Frontal cortex (tissue), 4 donors: Measurements from ENCODE around the gene COX4I2. TPM values are rescaled to one million over a fixed set of nuclear protein-coding genes. Genes with fewer than 3 reads are reported as not detected.

Experiments used
- DNase-seq, 2 donors: peaks; one replicate each; pipeline ENCODE4 v3.0.0; 2012; ENCODE audit warnings: low spot score in 2 of 2
- FAIRE-seq: peaks from 2 replicates; lab custom pipeline; 2012; peaks lifted over from hg19 to GRCh38; lab: Jason Lieb, UNC
- total RNA-seq: library from RNA; depleted of rRNA; stranded (reverse); fragments of >200 nt; gene quantifications from one replicate; pipeline ENCODE4 v1.2.3, GENCODE V29; 2014
- donor health status: control.
- donor health status: control.
- donor health status: control.

The COX4I2 gene
- total RNA-seq, 1 donor from 2014 or later = 1.2 TPM

DNA sequence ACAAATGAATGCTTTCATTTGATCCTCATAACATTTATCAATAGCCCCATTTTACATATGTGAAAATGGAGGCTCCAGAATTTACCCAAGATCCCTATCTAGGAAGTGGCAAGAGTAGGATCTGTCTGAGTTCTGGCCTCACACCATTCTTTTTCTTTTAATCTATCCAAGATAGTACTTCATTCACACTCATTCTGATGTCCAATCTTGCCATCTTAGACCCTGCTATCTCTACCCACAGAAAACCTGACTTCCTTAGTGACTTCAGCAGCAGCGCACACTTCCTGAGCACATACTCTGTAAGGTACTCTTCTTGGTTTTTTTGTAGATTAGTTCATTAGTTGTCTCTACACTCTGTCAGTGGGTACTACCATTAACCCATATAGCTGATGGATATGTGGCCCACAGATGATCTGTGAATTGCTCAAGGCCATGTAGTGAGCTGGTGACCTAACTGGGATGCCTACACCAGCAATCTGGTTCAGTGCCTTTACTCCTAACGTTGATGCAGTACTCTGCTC, 36.3 kb downstream of the COX4I2 start:
- no peak for DNase-seq
- no peak for FAIRE-seq

DNA sequence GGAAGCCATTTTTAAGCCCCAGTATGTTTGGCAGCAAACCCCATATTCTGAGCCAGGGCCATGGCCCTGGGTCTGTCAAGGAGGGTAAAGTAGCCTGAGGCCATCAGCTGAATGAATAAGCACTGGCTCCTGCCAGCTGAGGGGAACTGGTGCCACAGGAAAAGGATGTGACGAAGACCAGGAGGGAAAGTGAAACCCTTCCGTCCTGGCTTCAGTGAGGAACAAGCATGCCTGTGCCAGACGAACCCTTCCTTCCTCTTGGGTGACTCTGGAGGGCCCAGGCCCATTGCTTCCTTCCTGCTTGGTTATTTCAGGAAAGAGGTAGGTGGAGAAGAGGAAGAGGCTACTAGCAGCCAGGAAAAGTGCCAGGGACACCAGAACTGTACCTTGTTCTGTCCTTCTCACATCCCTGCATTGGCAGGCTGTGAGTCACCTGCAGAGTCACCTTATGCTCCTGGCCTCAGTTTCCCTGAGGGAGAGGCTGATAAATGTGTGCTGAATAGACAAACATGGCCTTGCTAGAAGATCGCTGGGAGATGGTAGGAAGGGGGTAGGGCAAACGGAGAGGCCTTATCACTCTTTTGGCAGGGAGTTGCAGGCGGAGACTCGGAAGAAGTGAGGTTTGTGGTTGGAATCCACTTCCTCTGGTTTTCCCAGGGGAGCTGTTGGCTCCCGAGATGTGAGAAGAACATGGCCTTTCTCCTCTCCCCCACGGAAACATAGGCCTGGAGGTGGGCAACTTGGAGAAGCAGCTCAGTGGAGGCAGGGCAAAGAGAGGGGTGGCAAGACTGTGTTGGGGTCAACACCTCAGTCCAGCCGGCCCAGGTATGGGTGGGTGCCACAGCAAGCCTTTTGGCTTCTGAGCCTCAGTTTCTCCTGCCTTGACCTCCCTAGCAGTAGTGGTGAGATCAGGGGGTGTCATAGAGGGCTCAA, 37.4 kb downstream of the COX4I2 start:
- DNase-seq (peak in 1 of 2 donors; percentile 52), FAIRE-seq (no peak)

DNA sequence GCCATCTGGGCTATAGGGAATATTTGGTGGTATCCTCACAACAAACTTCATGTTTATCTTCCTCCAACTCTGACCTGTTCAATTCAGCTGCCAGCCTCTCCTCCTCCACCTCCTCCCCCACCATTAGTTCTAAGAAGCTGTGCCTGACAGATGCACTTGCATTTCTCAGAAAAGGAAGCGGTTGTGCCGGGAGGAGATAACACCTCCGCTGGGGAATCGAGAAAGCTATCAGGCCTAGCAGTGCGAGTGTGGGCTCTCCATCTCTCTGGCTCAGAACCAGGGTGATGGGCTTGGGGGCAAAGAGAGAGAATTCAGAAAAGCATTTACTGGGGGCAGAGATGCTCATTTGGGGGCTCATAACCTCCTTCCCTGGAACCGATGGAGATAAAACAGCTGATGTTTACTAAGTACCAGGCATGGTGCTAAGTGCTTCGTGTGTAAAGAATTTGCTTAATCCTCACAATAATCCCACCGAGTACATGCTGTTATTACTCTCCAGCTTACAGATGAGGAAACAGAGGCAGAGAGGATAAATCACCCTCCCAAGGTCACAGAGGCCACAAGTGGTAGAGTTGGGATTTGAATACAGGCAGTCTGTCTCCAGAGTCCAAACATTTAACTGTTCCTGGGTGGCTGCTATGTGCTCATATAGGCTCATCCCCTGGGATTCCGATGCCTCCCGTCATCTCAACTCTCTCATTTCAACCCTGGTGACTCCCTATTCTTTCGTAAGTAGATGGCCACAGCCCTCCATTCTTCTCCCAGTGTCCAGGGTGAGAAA, 38.3 kb downstream of the COX4I2 start:
- no peak for DNase-seq
- FAIRE-seq = no peak

DNA sequence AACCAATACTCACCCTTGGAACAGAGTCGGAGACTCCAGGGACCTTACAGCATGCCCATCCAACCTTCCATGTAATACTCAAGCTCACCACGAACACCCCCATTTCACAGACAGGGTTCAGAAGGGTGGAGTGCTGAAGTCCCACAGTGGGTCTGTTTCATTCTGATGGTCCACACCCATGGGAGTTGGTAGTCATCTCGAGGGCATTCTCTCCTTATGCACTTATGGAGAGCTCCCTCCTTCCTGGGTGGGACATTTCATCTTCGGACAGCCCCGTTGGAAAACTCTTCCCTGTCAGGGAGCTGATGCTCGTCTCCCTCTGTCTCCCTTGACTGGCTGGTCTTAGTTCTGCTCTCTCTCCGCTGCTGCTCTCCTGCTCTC, 38.9 kb downstream of the COX4I2 start:
- DNase-seq (no peak), FAIRE-seq (no peak)

DNA sequence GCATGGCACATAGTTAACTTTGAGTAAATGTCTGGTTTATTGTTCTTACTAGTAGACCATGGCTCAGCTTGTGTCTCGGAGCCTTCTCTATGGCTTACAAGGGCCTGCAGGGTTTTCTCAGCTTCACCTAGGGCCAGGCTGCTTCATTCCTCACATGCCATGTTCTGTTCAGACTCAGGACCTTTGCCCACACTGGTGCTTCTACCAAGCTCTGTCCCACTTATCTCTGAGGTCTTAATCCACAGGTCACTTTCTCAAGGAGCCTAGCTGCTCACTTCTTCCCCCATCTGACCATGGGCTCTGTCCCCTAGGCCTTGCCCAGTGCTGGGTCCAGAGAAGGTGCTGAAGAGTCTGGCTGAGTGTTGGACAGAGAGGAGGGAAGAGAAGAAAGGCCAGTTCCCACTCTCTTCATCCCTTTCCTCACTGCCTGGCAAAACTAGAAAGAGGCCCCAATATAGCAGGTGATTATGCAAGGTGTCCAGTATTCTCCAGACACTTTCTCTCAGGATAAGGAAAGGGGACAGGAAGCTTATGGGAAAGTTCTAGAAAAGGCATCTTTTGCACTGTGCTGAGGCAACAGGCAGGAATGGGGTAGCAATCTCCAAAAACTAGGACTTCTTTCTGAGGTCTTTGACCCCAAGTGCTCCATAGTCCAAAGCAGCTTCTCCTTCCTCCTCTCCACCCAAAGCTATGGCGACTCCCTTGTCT, 40.0 kb downstream of the COX4I2 start:
- FAIRE-seq (no peak), DNase-seq (no peak)

DNA sequence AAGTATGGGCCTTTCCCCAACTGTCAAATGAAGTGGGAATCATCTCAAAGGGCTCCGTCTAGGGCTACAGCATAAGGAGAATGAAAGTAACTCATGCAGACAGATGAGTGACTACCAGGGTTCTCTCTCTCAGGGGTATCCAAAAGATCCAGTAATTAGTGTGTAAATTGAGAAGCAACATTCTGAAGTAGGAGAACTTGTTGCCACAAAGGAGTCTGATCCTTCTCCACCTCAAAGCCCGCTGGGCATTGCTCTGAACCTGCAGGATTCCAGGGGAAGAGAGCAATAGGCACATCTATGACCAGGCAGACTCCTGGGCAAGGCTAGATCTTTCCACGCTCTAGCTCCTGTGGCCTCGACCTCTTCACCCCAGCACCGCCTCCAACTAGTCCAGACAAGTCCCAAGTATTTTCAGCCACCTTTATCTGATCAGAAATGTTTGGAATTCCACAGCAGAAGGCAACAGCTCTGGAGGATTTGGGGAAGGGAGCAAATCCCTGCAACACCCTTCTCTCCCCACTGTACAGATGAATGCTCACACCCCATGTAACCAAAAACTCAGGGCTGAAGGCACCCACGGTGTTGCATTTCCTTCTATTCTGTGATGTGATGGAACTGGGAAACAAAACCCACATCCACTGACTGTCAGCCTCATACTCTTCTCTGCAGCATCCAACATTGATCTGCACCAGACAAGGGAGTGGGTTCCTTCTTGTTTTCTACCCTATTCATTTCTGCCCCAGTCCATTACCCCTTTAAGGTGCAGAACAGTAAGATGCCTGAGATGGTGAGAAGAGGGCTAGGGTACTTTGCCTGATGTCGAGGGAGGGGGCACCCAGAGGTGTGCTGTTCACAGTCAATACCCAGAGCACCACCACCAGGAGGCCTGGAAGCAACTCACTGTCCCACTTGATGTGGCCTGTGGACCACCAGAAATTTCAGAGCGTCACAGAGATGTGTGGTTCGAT, 41.0 kb downstream of the COX4I2 start:
- DNase-seq = no peak
- FAIRE-seq = no peak

DNA sequence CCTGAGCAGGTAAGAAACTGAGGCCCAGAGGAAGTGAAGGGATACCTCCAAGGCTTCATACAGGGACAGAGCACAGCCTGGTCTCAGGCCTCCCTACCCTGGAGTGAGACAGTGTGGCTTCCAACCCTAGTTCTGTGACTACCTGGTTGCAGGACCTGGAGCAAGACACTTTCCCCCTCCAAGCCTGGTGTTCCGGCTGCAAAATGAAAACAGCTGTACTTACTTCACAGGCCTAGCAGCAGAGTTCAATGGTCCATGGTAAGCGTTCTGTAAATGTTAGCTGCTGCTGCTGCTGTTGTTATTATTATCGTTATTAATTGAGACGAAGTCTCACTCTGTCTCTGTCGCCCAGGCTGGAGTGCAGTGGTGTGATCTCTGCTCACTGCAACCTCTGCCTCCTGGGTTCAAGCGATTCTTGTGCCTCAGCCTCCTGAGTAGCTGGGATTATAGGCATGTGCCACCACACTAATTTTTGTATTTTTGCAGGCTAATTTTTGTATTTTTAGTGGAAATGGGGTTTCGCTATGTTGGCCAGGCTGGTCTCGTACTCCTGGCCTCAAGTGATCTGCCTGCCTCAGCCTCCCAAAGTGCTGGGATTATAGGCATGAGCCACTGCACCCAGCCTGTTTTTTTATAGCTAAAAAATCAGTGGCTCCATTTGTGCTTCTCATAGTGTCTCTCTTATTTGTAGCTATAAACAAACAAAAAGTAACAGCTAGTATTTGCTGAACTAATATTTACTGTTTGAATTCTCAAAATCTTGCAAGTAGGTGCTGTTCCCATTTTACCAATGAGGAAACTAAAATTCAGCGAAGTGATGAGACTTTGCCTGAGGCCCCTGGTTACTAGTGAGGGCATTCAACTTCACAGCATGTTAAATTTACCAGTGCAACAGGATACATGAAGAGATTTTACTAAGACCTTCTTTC, 41.9 kb downstream of the COX4I2 start:
- FAIRE-seq (no peak), DNase-seq (no peak)

DNA sequence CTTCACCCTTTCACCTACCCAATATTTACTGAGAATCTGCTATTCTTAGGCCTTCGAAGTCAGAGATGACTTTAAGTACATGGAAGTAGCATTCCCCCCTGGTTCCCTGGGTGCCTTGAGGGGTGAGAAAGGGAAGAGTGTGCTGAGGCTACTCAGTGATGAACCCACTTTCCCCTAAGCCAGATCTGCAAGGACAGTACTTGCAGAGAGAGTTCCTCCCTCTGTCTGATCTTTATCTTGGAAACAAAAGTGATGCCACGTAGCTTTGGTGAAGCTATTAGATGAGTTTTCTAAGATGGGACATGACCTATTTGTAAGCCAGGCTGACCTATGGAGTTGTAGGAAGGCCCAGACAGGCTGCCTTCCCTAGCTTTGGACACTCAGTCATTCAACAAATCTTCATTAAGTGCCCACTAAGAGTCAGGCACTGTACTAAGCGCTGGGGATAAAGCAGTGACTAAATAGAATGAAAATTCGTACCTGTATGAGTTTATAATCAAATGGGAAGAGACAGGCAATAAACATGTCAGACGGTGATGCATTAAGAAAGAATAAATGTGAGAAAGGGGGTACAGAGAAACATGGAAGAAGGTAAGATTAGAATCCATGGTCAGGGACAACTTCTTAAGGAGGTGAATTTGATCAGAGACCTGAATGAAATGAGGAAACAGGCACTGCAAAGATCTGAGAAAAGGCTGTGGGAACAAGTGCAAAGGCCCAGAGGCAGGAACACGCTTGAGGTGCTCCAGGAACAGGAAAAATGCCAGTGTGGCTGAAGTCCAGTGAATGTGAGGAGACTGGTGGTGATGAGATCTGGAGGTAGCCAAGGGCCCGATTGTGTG, 42.8 kb downstream of the COX4I2 start:
- FAIRE-seq = no peak
- no peak for DNase-seq

DNA sequence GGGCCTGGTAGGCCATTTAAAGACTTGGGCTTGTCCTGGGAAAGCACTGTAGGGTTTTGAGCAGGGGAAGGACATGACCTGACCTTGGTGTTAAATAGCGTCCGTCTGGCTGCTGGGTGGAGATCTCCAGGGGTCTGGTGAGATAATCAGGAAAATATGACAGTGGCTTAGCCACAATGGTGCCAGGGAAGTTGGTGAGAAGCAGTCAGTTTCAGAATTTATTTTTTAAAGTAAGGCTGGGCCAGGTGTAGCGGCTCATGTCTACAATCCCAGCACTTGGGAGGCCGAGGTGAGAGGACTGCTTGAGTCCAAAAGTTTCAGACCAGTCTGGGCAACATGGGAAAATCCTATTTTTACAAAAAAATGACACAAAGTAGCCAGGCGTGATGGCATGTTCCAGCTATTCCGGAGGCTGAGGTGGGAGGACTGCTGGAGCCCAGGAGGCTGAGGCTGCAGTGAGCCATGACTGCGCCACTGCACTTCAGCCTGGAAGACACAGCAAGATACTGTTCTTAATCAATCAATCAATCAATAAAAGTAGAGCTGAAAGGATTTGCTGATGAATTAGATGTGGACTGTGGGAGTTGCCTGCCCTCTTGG, 43.5 kb downstream of the COX4I2 start:
- DNase-seq (no peak), FAIRE-seq (no peak)

DNA sequence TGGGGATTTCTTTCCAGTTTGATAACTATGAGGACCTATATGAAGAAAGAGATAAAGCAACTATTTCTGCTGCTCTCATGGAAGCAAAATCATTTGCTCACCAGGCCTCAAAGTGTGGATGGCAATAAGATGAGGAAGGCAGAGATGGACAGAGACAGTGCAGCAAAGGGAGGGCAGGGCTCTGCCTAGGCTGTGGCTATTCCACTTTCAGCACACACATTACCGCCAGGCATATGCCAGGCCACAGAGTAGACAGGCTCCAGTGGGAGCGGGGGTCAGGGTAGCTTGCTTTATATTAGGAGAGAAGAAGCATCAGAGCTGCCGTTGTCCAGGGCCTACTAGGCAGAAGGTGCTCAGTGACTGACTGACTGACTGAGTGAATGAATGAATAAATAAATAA, 44.1 kb downstream of the COX4I2 start:
- DNase-seq (no peak), FAIRE-seq (no peak)

DNA sequence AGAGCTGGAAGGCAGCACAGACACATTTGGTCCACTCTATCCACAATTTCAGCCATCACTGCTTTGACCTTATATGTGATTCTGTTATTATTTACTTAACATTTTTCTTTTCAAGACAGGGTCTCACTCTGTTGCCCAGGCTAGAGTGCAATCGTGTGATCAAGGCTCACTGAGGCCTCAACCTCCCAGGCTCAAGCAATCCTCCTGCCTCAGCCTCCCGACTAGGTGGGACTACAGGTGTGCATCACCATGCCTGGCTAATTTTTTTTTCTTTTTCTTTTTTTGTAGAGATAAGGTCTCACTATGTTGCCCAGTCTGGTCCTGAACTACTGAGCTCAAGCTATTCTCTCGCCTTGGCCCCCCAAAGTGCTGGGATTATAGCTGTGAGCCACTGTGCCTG, 44.6 kb downstream of the COX4I2 start:
- FAIRE-seq (no peak), DNase-seq (no peak)

DNA sequence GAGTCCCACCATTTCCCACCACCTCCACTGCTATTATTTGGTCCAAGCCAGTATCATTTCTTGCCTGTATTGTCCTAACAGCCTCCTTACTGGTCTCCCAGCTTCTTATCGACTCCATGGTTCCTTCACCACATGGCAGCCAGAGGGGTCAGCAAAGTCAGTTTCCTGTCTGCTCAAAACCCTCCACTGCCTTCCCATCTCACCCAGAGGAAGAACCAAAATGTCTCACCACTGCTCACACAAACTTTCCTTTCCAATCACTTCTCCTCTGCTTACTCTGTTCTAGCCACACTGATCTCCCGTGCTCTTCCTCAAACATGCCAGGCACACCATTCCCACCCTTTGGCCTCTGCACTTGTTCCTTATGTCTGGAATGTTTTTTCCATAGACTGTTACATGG, 45.2 kb downstream of the COX4I2 start:
- FAIRE-seq (no peak), DNase-seq (no peak)

DNA sequence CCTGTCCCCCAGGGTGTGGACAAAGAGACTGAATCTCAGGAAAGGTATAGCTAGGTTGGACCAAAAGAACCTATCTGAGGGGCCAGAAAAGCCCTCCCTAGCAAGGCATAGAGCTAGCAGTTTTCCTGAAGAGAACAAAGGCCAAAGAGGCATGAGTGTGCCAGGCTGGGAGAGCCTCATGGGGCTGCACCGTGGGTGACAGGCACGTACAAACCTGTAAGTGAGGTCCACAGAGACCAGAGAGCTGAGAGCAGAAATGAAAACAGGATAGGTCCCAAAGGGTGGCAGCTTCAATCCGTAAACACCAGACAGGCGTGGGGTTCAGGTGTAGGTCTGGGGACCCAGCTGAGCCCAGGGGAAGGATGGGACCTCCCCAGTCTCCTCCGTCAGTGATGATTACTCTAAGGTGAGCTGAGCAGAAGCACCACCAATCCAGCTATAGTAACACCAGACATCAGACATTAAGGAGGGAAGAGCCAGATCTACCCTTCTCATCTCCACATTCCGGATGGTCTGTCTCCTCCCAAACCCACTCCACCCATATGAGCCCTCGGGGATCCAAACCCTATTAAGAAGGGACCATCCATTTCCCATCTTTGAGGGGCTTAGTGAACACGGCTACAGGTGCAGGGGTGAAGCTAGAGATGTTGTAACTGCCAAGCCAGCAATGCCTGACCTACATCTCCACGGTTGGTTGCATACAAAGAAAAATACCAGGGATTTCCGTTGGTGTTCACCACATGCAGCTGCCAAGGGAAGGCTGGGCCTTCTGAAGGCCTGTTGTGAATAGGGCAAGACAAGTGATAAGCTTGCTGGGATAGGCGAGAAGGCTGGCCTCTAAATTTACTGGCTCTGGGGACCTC, 46.7 kb downstream of the COX4I2 start:
- no peak for DNase-seq
- FAIRE-seq = no peak

DNA sequence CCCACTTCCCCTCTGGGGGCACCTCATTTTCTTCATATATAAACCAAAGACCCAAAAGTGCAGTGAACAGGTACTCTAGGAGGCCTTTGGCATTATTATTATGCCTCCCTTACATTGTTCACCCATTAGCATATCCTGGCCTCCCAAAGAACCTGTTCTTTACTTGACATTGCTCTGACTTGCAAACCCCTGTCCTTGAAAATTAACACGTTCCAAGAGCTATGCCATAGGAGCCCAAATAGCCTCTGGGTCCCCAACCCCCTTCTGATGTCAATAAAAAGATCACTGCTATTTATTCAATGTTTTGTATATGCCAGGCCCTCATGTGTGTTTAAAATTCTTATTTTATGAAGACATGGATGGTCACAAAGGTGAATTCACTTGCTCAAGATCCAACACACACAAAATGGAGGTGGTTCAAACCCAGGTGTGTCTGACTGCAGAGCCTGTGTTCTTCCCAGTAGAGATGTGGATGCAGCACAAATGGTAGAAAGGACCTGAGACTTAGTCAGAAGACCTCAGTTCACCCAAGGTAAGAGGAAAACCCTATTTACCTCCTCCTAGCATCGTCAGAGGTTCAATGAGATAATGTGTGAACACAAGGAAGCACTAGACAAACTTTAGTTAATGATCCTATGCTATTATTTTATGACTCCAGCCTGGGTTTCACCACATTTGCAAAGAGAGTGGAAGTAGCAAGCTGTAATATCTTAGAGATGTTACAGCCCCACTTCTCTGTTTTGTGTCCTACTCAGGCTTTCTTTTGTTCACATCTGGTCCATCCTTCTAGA, 48.3 kb downstream of the COX4I2 start:
- DNase-seq (no peak), FAIRE-seq (no peak)

DNA sequence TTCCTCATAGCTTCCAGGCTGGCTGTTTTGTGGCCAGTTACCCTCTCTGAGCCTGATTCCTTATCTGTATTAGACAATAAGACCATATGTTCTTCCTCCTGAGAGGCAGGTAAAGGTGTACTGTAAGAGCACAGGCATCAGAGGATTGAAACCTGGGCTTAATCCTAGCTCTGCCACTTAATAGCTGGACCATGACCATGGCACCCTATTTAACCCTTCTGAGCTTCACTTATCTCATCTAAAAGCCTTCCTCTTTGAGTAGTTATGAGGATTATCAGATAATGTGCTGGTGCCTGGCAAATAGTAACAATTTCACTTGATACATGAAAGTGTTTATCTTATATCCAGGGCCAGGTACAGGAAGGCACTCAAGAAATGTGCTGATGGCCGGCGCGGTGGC, 50.1 kb downstream of the COX4I2 start:
- FAIRE-seq = no peak
- DNase-seq = no peak
